GM23248 (cell line): ENCODE data around the gene SMG7.
"Not testable (repeated sequence)": the region's sequence is repeated elsewhere in the genome, so short reads cannot be mapped to it uniquely, and the experiment has no call there.

ENCODE experiments used
- EZH2 ChIP-seq: fragments of 200-600 bp; sonication (generic); IDR thresholded peaks from 2 replicates; pipeline ENCODE4 v1.6.1; 2018; ENCODE audit warnings: antibody characterized with exemption, mild to moderate bottlenecking; ENCODE audit not compliant: insufficient read depth, poor library complexity, severe bottlenecking
- EZH2phosphoT487 ChIP-seq: fragments of 200-600 bp; sonication (generic); IDR thresholded peaks from 2 replicates; pipeline ENCODE4 v1.6.1; 2018; ENCODE audit warnings: antibody characterized with exemption, moderate library complexity, mild to moderate bottlenecking, low read depth; ENCODE audit not compliant: insufficient read depth

GRCh38 chr1:183427591-183427990 is 44.7 kb upstream of the SMG7 start:
- TF ChIP-seq EZH2, EZH2phosphoT487: not testable (repeated sequence)
